Measurements from ENCODE around the gene DTD2. TPM values are rescaled to one million over a fixed set of nuclear protein-coding genes. Genes with fewer than 3 reads are reported as not detected.

Gene DTD2
- total and polyA plus RNA-seq, 2 of the 4 experiments (the other 2 are of a cell fraction): 16.9 to 24.9 TPM

DNA sequence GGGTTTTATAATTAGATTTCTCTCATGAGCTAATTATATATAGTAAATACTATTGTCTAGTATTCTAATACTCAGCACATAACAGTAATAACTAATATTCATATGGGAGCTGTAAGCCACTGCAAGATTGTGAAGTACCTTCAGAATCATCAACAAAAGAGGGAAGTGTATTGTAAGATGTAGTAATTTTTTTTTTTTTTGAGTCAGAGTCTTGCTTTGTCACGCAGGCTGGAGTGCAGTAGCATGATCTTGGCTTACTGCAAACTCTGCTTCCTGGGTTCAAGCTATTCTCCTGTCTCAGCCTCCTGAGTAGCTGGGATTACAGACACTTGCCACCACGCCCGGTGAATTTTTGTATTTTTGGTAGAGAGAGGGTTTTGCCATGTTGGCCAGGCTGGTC lies 27.4 kb upstream of the DTD2 start:
- Histone ChIP-seq H4K5ac (ENCODE audit: low read depth, low read length) (no peak overlapping the region), H2AK9ac (replicated peaks; ENCODE audit: low read depth, low read length, poor library complexity) (no peak overlapping the region), H2AFZ (replicated peaks; ENCODE audit: low read length, poor library complexity) (no peak overlapping the region), H3K4me2 (ENCODE audit: low read depth, low read length) (no peak overlapping the region), H2AK5ac (ENCODE audit: low read depth, low read length) (no peak overlapping the region), H3K79me1 (ENCODE audit: low read depth in 1 of 2, low read length in 2 of 2) (no peaks in the 10 kb centered on the region), H2BK5ac (ENCODE audit: low read depth, low read length, poor library complexity, severe bottlenecking) (no peak overlapping the region), H3K27ac (ENCODE audit: insufficient read depth, low read length) (no peak overlapping the region), H2BK20ac (ENCODE audit: low read depth, low read length) (no peak overlapping the region), H3K23ac (ENCODE audit: low read depth, low read length) (no peak overlapping the region), H3K9ac (ENCODE audit: low read depth, low read length) (no peak overlapping the region), H3K9me1 (ENCODE audit: insufficient read depth, low read length) (no peaks in the 10 kb centered on the region), H3K18ac (ENCODE audit: low read depth, low read length) (no peak overlapping the region), H3K56ac (ENCODE audit: extremely low read depth, insufficient read depth, low read length) (no peak overlapping the region), H4K8ac (ENCODE audit: low read depth in 2 of 2, low read length in 2 of 2) (no peak overlapping the region), H3K9me3 (ENCODE audit: control insufficient read depth, insufficient read depth, low read length) (no peaks in the 10 kb centered on the region), H3K4me3 (ENCODE audit: insufficient read depth, low read depth, low read length) (no peak overlapping the region), H3K4me1 (ENCODE audit: control insufficient read depth, insufficient read depth, low read length) (no peaks in the 10 kb centered on the region), H4K20me1 (ENCODE audit: insufficient read depth, low read length) (no peaks in the 10 kb centered on the region), H2BK15ac (ENCODE audit: low read depth, low read length) (no peak overlapping the region), H3K36me3 (ENCODE audit: control insufficient read depth, insufficient read depth, low read length) (no peaks in the 10 kb centered on the region), H2BK120ac (ENCODE audit: low read depth, low read length) (no peak overlapping the region), H3K4ac (ENCODE audit: low read depth, low read length) (no peak overlapping the region), H4K91ac (ENCODE audit: insufficient read depth, low read depth, low read length) (no peak overlapping the region), H3K27me3 (ENCODE audit: control insufficient read depth, insufficient read depth, low read length) (peaks cover 4% of the 10 kb centered on the region), H3K14ac (replicated peaks; ENCODE audit: low read depth, low read length) (no peak overlapping the region)
- WGBS, 2 experiments (ENCODE audit: extremely low coverage in 2 of 2, insufficient read length in 1 of 2): no CpG with 5 or more reads among the region's 3 CpGs
- ChIA-PET POLR2A (ENCODE audit: unreplicated experiment) (no interaction called here), CTCF (no interaction called here)
- no peak for DNase-seq
- dilution Hi-C loops (cut with HindIII; ENCODE audit: low sequenced_read_pairs, unreplicated experiment): no loop called here
- no peak for ATAC-seq (ENCODE audit: low read depth)
- intact Hi-C loops (cut with micrococcal nuclease): no loop called here
- TF ChIP-seq RCOR1 (IDR thresholded peaks at IDR 0.05; ENCODE audit: insufficient replicate concordance, low read length) (no peak), RFX5 (IDR thresholded peaks at IDR 0.05; ENCODE audit: low read depth, low read length) (no peak), BHLHE40 (IDR thresholded peaks at IDR 0.05; ENCODE audit: low read depth, low read length) (no peak), MAZ (IDR thresholded peaks at IDR 0.05; ENCODE audit: borderline replicate concordance, low read depth, low read length) (no peak), SMC3 (IDR thresholded peaks at IDR 0.05; ENCODE audit: low read depth, low read length) (no peak), RAD21 (IDR thresholded peaks at IDR 0.05; ENCODE audit: low read length) (no peak), CEBPB (IDR thresholded peaks at IDR 0.05; ENCODE audit: low read depth, low read length) (no peak), MAFK (IDR thresholded peaks at IDR 0.05; ENCODE audit: low read depth, low read length) (no peak), POLR2A (IDR thresholded peaks at IDR 0.05; ENCODE audit: low read depth, low read length) (no peak), FOS (IDR thresholded peaks at IDR 0.05; ENCODE audit: low read depth, low read length) (no peak)
- TF ChIP-seq, protein P1, sequence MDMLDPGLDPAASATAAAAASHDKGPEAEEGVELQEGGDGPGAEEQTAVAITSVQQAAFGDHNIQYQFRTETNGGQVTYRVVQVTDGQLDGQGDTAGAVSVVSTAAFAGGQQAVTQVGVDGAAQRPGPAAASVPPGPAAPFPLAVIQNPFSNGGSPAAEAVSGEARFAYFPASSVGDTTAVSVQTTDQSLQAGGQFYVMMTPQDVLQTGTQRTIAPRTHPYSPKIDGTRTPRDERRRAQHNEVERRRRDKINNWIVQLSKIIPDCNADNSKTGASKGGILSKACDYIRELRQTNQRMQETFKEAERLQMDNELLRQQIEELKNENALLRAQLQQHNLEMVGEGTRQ (IDR thresholded peaks at IDR 0.05; ENCODE audit: low read depth, low read length): no peak
- BruUV-seq (replicated peaks): no TSS peak
- in situ Hi-C loops (cut with MboI; ENCODE audit: low sequenced_read_pairs): no loop called here
